GM18867 (cell line): ENCODE data around the gene CATSPERZ.
"Not testable (repeated sequence)": the region's sequence is repeated elsewhere in the genome, so short reads cannot be mapped to it uniquely, and the experiment has no call there.

ENCODE experiments used
- ATAC-seq: cut with Tn5 transposase; IDR thresholded peaks from one replicate; pipeline ENCODE4 v1.9.1; 2021; ENCODE audit warnings: mild to moderate bottlenecking, moderate library complexity; ENCODE audit not compliant: unreplicated experiment

CATSPERZ gene

GRCh38 chr11:64317961-64318765 lies 18.0 kb downstream of the CATSPERZ start, which contains the start of gene PRDX5:
TSS of gene PRDX5 (plus strand) at chr11:64318121. CDS start at chr11:64318216, 95 bp downstream.
- peak; percentile 76 for ATAC-seq

GRCh38 chr11:64318766-64319761 lies 18.9 kb downstream of the CATSPERZ start:
- ATAC-seq, result no peak

GRCh38 chr11:64320556-64320955 lies 20.4 kb downstream of the CATSPERZ start:
- ATAC-seq, result no peak

- ATAC-seq, result no peak
Measured at GRCh38 chr11:64321026-64321425, 20.9 kb downstream of the CATSPERZ start.

- ATAC-seq, result no peak
Measured at GRCh38 chr11:64321533-64321932, 21.4 kb downstream of the CATSPERZ start.

GRCh38 chr11:64322925-64323260 lies 22.7 kb downstream of the CATSPERZ start:
- no peak for ATAC-seq

- ATAC-seq, result no peak
Measured at GRCh38 chr11:64323373-64323772, 23.2 kb downstream of the CATSPERZ start.

GRCh38 chr11:64323984-64324383 lies 23.8 kb downstream of the CATSPERZ start:
- ATAC-seq, result not testable (repeated sequence)

GRCh38 chr11:64324692-64325469 lies 24.7 kb downstream of the CATSPERZ start:
- ATAC-seq, result no peak

GRCh38 chr11:64327375-64327774 lies 27.2 kb downstream of the CATSPERZ start:
- ATAC-seq, result no peak

- ATAC-seq, result no peak
Measured at GRCh38 chr11:64327993-64328392, 27.8 kb downstream of the CATSPERZ start.

GRCh38 chr11:64330888-64331287 lies 30.7 kb downstream of the CATSPERZ start:
- no peak for ATAC-seq

GRCh38 chr11:64331569-64332371 lies 31.6 kb downstream of the CATSPERZ start:
- peak; percentile 54 for ATAC-seq

- ATAC-seq, result no peak
Measured at GRCh38 chr11:64333556-64333955, 33.4 kb downstream of the CATSPERZ start.

- peak; percentile 58 for ATAC-seq
Measured at GRCh38 chr11:64334764-64335735, 34.9 kb downstream of the CATSPERZ start.

GRCh38 chr11:64337538-64338249 lies 37.5 kb downstream of the CATSPERZ start:
- ATAC-seq, result no peak

GRCh38 chr11:64338716-64339115 lies 38.6 kb downstream of the CATSPERZ start:
- ATAC-seq, result no peak

GRCh38 chr11:64339286-64339685 lies 39.1 kb downstream of the CATSPERZ start:
- ATAC-seq, result no peak
